ENCODE measurements around the gene DCAF12.

DNA sequence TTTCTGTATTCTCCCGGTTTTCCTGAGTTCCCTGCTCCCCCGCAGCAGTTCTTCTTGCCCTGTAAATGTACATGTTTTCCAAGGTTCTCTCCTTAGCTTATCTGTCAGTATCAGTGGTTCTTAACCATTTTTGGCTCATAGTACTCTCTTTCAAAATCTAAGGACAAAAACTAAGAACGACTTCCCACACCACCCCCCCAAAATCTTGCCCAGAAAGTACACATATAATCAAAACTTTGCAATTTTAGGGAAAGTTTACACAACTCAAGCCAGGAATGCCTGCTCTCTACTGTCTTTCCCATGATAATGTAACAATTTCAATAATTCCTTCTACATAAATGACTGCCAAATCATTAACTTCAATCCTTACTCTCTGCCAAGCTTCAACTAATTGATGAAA, 4.5 kb downstream of the DCAF12 start:
- TF ChIP-seq, protein P1, sequence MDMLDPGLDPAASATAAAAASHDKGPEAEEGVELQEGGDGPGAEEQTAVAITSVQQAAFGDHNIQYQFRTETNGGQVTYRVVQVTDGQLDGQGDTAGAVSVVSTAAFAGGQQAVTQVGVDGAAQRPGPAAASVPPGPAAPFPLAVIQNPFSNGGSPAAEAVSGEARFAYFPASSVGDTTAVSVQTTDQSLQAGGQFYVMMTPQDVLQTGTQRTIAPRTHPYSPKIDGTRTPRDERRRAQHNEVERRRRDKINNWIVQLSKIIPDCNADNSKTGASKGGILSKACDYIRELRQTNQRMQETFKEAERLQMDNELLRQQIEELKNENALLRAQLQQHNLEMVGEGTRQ (IDR thresholded peaks at IDR 0.05; ENCODE audit: low read depth, low read length): no peak
- TF ChIP-seq POLR2A (IDR thresholded peaks at IDR 0.05; ENCODE audit: low read depth, low read length): no peak
- TF ChIP-seq, protein P2, sequence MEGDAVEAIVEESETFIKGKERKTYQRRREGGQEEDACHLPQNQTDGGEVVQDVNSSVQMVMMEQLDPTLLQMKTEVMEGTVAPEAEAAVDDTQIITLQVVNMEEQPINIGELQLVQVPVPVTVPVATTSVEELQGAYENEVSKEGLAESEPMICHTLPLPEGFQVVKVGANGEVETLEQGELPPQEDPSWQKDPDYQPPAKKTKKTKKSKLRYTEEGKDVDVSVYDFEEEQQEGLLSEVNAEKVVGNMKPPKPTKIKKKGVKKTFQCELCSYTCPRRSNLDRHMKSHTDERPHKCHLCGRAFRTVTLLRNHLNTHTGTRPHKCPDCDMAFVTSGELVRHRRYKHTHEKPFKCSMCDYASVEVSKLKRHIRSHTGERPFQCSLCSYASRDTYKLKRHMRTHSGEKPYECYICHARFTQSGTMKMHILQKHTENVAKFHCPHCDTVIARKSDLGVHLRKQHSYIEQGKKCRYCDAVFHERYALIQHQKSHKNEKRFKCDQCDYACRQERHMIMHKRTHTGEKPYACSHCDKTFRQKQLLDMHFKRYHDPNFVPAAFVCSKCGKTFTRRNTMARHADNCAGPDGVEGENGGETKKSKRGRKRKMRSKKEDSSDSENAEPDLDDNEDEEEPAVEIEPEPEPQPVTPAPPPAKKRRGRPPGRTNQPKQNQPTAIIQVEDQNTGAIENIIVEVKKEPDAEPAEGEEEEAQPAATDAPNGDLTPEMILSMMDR (conservative IDR thresholded peaks at IDR 0.05; ENCODE audit: low read depth, low read length): no peak
- no peak for TF ChIP-seq RFX5 (IDR thresholded peaks at IDR 0.05; ENCODE audit: low read depth, low read length)
- no peak for TF ChIP-seq MAZ (IDR thresholded peaks at IDR 0.05; ENCODE audit: borderline replicate concordance, low read depth, low read length)
- no peak for TF ChIP-seq RCOR1 (IDR thresholded peaks at IDR 0.05; ENCODE audit: insufficient replicate concordance, low read length)
- TF ChIP-seq MAFK (IDR thresholded peaks at IDR 0.05; ENCODE audit: low read depth, low read length): no peak
